HCT116 (cell line): Measurements from ENCODE around the gene CYTL1. TPM values are rescaled to one million over a fixed set of nuclear protein-coding genes. Genes with fewer than 3 reads are reported as not detected.

Source experiments
- ATAC-seq: fragments of 200-7000 bp; cut with Tn5 transposase; 2 replicates; pipeline ENCODE4 v1.9.1; 2020; ENCODE audit warnings: mild to moderate bottlenecking, moderate library complexity
- BruUV-seq: library from RNA; stranded (reverse); fragments of 400-500 nt; replicated peaks from 2 replicates; lab custom pipeline; 2021; lab: Mats Ljungman, UMichigan
- CTCF ChIA-PET: fragments of 300-600 bp; sonication (Branson Sonifier 250); formaldehyde crosslinking; loops from one replicate; lab custom pipeline; 2021; ENCODE audit warnings: antibody characterized with exemption; lab: Charles Lee
- POLR2A ChIA-PET: fragments of 300-600, 350-600 bp; sonication (Branson Sonifier 250); formaldehyde crosslinking; loops from one replicate; lab custom pipeline; 2021; ENCODE audit warnings: antibody characterized with exemption; lab: Charles Lee
- RAD21 ChIA-PET, 2 experiments: fragments of 300-600 bp; sonication (Branson Sonifier 250); formaldehyde crosslinking; loops; one replicate each; lab custom pipeline; 2023; ENCODE audit warnings: low total read pairs in 2 of 2; ENCODE audit not compliant: uncharacterized antibody in 2 of 2, unreplicated experiment in 2 of 2, low non-redundant PET in 1 of 2; lab: Charles Lee
- DNase-seq: peaks from one replicate; pipeline ENCODE4 v3.0.0-alpha.2; 2010; ENCODE audit warnings: low read depth, low spot score
- H2AFZ ChIP-seq: fragments of 200-600 bp; shearing (Covaris generic), sonication (generic); 2 replicates; pipeline ENCODE4 v1.6.1; 2017; ENCODE audit warnings: low read depth, mixed run types, mixed read lengths, antibody characterized with exemption, low read length; ENCODE audit not compliant: poor library complexity, severe bottlenecking
- H3K27ac ChIP-seq: 2 replicates; pipeline ENCODE4 v1.5.1; 2012; ENCODE audit warnings: low read depth, low read length
- H3K27me3 ChIP-seq: fragments of 200-600 bp; sonication (generic); 2 replicates; pipeline ENCODE4 v1.6.1; 2016; ENCODE audit warnings: mixed run types, low read length, mixed read lengths; ENCODE audit not compliant: insufficient read depth
- H3K36me3 ChIP-seq, 2 experiments: fragments of 200-500 bp in 1 of 2; fragments of 200-600 bp in 1 of 2; sonication (Bioruptor generic) in 1 of 2; sonication (generic) in 1 of 2; 2 replicates each; pipeline versions ENCODE4 v1.5.1 to v1.6.1; 2014 to 2016; ENCODE audit warnings: low read length in 2 of 2, inconsistent platforms in 1 of 2, mixed read lengths in 1 of 2, mixed run types in 1 of 2; ENCODE audit not compliant: insufficient read depth in 2 of 2, control insufficient read depth in 1 of 2
- H3K4me1 ChIP-seq, 2 experiments: fragments of 200-600 bp in 1 of 2; sonication (generic) in 1 of 2; 2 replicates each; pipeline versions ENCODE4 v1.5.1 to v1.6.1; 2012 to 2017; ENCODE audit warnings: low read length in 2 of 2, inconsistent platforms in 1 of 2, mild to moderate bottlenecking in 1 of 2, mixed read lengths in 1 of 2, mixed run types in 1 of 2, moderate library complexity in 1 of 2; ENCODE audit not compliant: insufficient read depth in 2 of 2, control insufficient read depth in 1 of 2
- H3K4me2 ChIP-seq: fragments of 200-600 bp; sonication (generic); 2 replicates; pipeline ENCODE4 v1.6.1; 2017; ENCODE audit warnings: mixed run types, low read length, mixed read lengths
- H3K4me3 ChIP-seq, 2 experiments: fragments of 200-600 bp in 1 of 2; sonication (generic) in 1 of 2; replicated peaks in 1 of 2; 2 replicates each; pipeline ENCODE4 v1.5.1; 2011 to 2016; ENCODE audit warnings: low read length in 2 of 2, control low read depth in 1 of 2, low read depth in 1 of 2, mild to moderate bottlenecking in 1 of 2, mixed read lengths in 1 of 2, mixed run types in 1 of 2
- H3K79me2 ChIP-seq: fragments of 200-600 bp; sonication (generic); 2 replicates; pipeline ENCODE4 v1.6.1; 2017; ENCODE audit warnings: mild to moderate bottlenecking, mixed run types, low read length, moderate library complexity, mixed read lengths; ENCODE audit not compliant: insufficient read depth
- H3K9ac ChIP-seq: fragments of 200-600 bp; sonication (generic); 2 replicates; pipeline ENCODE4 v1.6.1; 2016; ENCODE audit warnings: low read length, mixed read lengths
- H3K9me2 ChIP-seq: fragments of 200-600 bp; sonication (generic), shearing (Covaris generic); 2 replicates; pipeline ENCODE4 v1.6.1; 2017; ENCODE audit warnings: mixed run types, mild to moderate bottlenecking, moderate library complexity; ENCODE audit not compliant: insufficient read depth
- H3K9me3 ChIP-seq, 2 experiments: fragments of 200-500 bp in 1 of 2; fragments of 200-600 bp in 1 of 2; sonication (Bioruptor generic) in 1 of 2; sonication (generic) in 1 of 2; 2 replicates each; pipeline ENCODE4 v1.6.1; 2014 to 2017; ENCODE audit warnings: low read length in 2 of 2, mixed read lengths in 2 of 2, inconsistent platforms in 1 of 2, low read depth in 1 of 2, mild to moderate bottlenecking in 1 of 2, mixed run types in 1 of 2, moderate library complexity in 1 of 2; ENCODE audit not compliant: control insufficient read depth in 1 of 2, insufficient read depth in 1 of 2
- H4K20me1 ChIP-seq: fragments of 200-600 bp; sonication (generic), shearing (Covaris generic); 2 replicates; pipeline ENCODE4 v1.6.1; 2017; ENCODE audit warnings: mixed run types, mild to moderate bottlenecking, moderate library complexity; ENCODE audit not compliant: insufficient read depth
- ATF3 ChIP-seq: IDR thresholded peaks from 2 replicates; pipeline ENCODE4 v1.6.1; 2012
- CBX3 ChIP-seq: IDR thresholded peaks from 2 replicates; pipeline ENCODE4 v1.6.1; 2012; ENCODE audit warnings: low read depth
- CEBPB ChIP-seq: IDR thresholded peaks from 2 replicates; pipeline ENCODE4 v1.6.1; 2012; ENCODE audit warnings: low read depth
- EGR1 ChIP-seq: IDR thresholded peaks from 2 replicates; pipeline ENCODE4 v1.6.1; 2012; ENCODE audit warnings: low read depth
- ELF1 ChIP-seq: IDR thresholded peaks from 2 replicates; pipeline ENCODE4 v1.6.1; 2012; ENCODE audit warnings: low read depth, borderline replicate concordance
- EZH2phosphoT487 ChIP-seq: fragments of 200-600 bp; IDR thresholded peaks from 2 replicates; pipeline ENCODE4 v1.6.1; 2018; ENCODE audit warnings: antibody characterized with exemption, borderline replicate concordance
- FOSL1 ChIP-seq: IDR thresholded peaks from 2 replicates; pipeline ENCODE4 v1.6.1; 2012; ENCODE audit warnings: low read depth
- JUND ChIP-seq: IDR thresholded peaks from 2 replicates; pipeline ENCODE4 v1.6.1; 2012
- POLR2A ChIP-seq: IDR thresholded peaks from 2 replicates; pipeline ENCODE4 v1.7.0; 2011; ENCODE audit warnings: borderline replicate concordance; ENCODE audit not compliant: insufficient read depth, insufficient read length; ENCODE audit errors: extremely low read depth
- POLR2AphosphoS5 ChIP-seq: IDR thresholded peaks from 2 replicates; pipeline ENCODE4 v1.6.1; 2011; ENCODE audit warnings: mild to moderate bottlenecking, low read depth, low read length, moderate library complexity
- RAD21 ChIP-seq: IDR thresholded peaks from 2 replicates; pipeline ENCODE4 v1.6.1; 2012; ENCODE audit warnings: low read depth, mild to moderate bottlenecking
- SP1 ChIP-seq: IDR thresholded peaks from 2 replicates; pipeline ENCODE4 v1.6.1; 2012; ENCODE audit warnings: low read depth
- SRF ChIP-seq: IDR thresholded peaks from 2 replicates; pipeline ENCODE4 v1.6.1; 2012; ENCODE audit warnings: low read depth
- TCF7L2 ChIP-seq: IDR thresholded peaks from 2 replicates; pipeline ENCODE4 v1.7.0; 2011; ENCODE audit warnings: borderline replicate concordance, inconsistent platforms; ENCODE audit not compliant: insufficient read depth, insufficient read length; ENCODE audit errors: extremely low read depth
- YY1 ChIP-seq: IDR thresholded peaks from 2 replicates; pipeline ENCODE4 v1.6.1; 2011; ENCODE audit warnings: low read length, low read depth, moderate library complexity, mild to moderate bottlenecking; ENCODE audit not compliant: insufficient replicate concordance; ENCODE audit errors: extremely low read depth
- ZFX ChIP-seq: fragments of 450-650 bp; IDR thresholded peaks from 2 replicates; pipeline ENCODE4 v1.6.1; 2017
- intact Hi-C: fragments of 100-400 bp; cut with micrococcal nuclease; formaldehyde crosslinking; loops from 2 replicates; pipeline ENCODE4 v1.10.0; 2022
- total RNA-seq: library from RNA; stranded (reverse); gene quantifications from one replicate; pipeline ENCODE4 v1.2.1, GENCODE V29; 2021; ENCODE audit not compliant: unreplicated experiment
- TF ChIP-seq, protein P1 (sequence below): IDR thresholded peaks from 2 replicates; pipeline ENCODE4 v1.6.1; 2012; ENCODE audit warnings: low read depth

The CYTL1 gene
- total RNA-seq, 1 experiment from 2014 or later = not detected

DNA sequence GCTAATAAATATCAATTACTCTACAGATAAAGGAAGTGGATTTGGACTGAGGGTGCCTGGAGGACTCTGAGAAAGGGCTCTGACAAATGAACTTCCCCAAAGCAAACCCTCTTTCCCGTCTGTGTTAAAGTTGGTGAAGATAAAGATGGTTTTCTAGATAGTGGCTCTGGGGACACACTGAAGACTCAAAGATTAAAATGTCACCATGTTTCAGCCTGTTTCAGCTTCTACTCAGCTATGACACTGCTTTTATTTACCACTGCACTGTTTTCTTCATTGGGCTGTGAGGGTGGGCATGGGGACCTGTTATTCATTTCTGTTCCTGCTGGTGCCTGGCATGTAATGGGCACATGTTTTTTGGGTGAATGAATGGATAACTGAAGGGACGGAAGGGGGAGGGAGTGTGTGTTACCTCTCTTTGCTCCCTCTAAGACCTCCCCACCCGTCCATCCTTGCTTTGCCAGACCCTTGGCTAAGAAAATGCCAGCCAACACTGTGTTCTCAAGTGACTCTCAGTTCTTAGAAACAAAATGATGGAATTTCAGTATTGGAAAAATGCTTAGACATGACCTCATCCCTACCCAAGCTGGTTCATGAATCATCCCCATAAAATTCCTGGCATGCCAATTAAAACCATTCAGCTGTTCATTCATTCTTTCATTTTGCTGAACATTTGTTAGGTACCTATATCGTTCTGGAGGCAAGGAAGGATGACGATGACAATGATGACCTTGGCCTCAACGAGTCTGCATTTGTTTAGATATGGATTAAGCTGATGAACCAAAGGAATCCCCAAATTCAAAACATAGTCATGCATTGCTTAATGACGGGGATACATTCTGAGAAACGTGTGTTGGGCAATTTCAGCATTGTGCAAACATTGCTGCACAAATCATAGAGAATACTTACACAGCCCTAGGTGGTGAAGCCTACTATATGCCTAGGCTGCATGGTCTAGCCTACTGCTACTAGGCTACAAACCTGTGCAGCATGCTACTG is 18.6 kb upstream of the CYTL1 start:
- H3K4me2 ChIP-seq = peak overlapping the region; percentile 36
- POLR2A ChIA-PET = no interaction called here
- ATAC-seq = peak; percentile 67
- no peak overlapping the region for H3K9ac ChIP-seq
- CTCF ChIA-PET = no interaction called here
- BruUV-seq = no TSS peak
- no peaks in the 10 kb centered on the region for H3K9me2 ChIP-seq
- intact Hi-C loops = no loop called here
- no peaks in the 10 kb centered on the region for H3K36me3 ChIP-seq
- H3K27ac ChIP-seq = no peak overlapping the region
- TF ChIP-seq FOSL1 (peak; percentile 52; the same call in 1 of the 2 replicates), YY1 (no peak), SP1 (0 out of 2 replicates have a peak, but pooled peaks have one; percentile 14), POLR2A (no peak), ATF3 (no peak), RAD21 (no peak), JUND (peak; percentile 47), TCF7L2 (no peak)
- TF ChIP-seq, all 23 proteins: peak for 3
- Histone ChIP-seq H3K27me3 (peaks cover 5% of the 10 kb centered on the region; the same call in 1 of the 2 replicates), H3K79me2 (no peaks in the 10 kb centered on the region), H3K4me1 (peaks cover 3 to 11% of the 10 kb centered on the region in 2 experiments), H3K4me3 (no peak overlapping the region), H3K9me3 (no peaks in the 10 kb centered on the region), H2AFZ (no peak overlapping the region), H4K20me1 (no peaks in the 10 kb centered on the region)
- no peak for DNase-seq
- RAD21 ChIA-PET = no interaction called here

- DNase-seq = no peak
- Histone ChIP-seq H3K79me2 (no peaks in the 10 kb centered on the region), H3K4me2 (no peak overlapping the region), H3K27me3 (no peaks in the 10 kb centered on the region), H4K20me1 (no peaks in the 10 kb centered on the region), H3K4me3 (no peak overlapping the region), H3K9ac (no peak overlapping the region), H3K4me1 (peaks cover 3 to 11% of the 10 kb centered on the region in 2 experiments), H3K9me2 (no peaks in the 10 kb centered on the region), H2AFZ (no peak overlapping the region), H3K27ac (no peak overlapping the region), H3K9me3 (no peaks in the 10 kb centered on the region), H3K36me3 (no peaks in the 10 kb centered on the region)
- no peak for ATAC-seq
- CTCF ChIA-PET = interaction anchor here (0.7 kb wide), 1 partner anchor 256 kb away, joined by 3 read pairs; no protein-coding TSS in a partner anchor
- no TSS peak for BruUV-seq
- RAD21 ChIA-PET = interaction anchor here in 1 of 2 experiments (0.6 kb wide), 1 partner anchor 8 kb away, joined by 4 read pairs; no protein-coding TSS in a partner anchor
- intact Hi-C loops = no loop called here
- POLR2A ChIA-PET = no interaction called here
- no peak for TF ChIP-seq SRF
- TF ChIP-seq ZFX = no peak
- TF ChIP-seq YY1 = no peak
- TF ChIP-seq POLR2AphosphoS5 = no peak
- TF ChIP-seq FOSL1 = no peak
- no peak for TF ChIP-seq ELF1
- no peak for TF ChIP-seq POLR2A
- no peak for TF ChIP-seq CBX3
- no peak for TF ChIP-seq SP1
- no peak for TF ChIP-seq JUND
- TF ChIP-seq EZH2phosphoT487 = no peak
- TF ChIP-seq, protein P1, sequence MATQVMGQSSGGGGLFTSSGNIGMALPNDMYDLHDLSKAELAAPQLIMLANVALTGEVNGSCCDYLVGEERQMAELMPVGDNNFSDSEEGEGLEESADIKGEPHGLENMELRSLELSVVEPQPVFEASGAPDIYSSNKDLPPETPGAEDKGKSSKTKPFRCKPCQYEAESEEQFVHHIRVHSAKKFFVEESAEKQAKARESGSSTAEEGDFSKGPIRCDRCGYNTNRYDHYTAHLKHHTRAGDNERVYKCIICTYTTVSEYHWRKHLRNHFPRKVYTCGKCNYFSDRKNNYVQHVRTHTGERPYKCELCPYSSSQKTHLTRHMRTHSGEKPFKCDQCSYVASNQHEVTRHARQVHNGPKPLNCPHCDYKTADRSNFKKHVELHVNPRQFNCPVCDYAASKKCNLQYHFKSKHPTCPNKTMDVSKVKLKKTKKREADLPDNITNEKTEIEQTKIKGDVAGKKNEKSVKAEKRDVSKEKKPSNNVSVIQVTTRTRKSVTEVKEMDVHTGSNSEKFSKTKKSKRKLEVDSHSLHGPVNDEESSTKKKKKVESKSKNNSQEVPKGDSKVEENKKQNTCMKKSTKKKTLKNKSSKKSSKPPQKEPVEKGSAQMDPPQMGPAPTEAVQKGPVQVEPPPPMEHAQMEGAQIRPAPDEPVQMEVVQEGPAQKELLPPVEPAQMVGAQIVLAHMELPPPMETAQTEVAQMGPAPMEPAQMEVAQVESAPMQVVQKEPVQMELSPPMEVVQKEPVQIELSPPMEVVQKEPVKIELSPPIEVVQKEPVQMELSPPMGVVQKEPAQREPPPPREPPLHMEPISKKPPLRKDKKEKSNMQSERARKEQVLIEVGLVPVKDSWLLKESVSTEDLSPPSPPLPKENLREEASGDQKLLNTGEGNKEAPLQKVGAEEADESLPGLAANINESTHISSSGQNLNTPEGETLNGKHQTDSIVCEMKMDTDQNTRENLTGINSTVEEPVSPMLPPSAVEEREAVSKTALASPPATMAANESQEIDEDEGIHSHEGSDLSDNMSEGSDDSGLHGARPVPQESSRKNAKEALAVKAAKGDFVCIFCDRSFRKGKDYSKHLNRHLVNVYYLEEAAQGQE = no peak
- TF ChIP-seq EGR1 = no peak
- TF ChIP-seq CEBPB = no peak
Measured at GRCh38 chr4:5036239-5036638, 17.0 kb upstream of the CYTL1 start.
